Central memory CD4-positive, alpha-beta T cell (primary cell): ENCODE data around the gene OTOF.

Source experiments
- DNase-seq: peaks from one replicate; pipeline ENCODE4 v3.0.0; 2022

OTOF gene

DNA sequence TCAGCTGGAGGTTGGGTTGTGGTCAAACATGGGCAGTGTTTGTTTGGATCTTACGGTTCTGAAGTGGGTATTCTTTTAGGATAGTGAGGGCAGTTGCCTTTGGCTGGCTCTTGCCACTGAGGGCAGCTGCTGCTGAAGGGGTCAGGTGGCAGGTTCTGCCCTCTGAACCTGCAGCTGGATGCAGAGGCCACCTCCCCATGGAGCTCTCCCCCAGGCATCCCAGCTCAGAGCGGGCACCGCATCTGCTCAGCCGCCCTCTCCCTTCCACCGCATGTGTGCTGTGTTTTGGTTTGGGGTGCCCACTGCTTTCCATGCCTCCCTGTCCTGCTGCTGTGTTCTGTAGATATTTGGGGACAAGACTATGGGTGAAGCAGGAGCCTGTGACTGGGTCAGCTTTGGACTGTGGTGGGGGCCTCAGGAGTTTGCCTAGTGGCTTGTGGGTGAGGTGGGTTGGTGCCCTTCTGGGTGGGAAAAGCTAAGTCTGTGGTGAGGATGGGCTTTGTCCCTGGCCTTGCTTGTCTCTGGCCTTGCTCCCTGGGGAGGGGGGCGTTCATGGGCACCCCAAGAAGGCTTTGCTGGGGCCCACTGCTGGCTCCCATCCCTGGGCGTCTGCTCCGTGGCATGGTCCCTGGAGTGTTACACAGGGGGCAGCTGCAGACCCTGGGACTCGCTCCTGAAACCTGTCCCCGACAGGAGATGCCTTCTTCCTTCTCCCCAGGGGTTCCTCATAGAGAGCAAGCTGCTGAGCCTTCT lies 28.5 kb downstream of the OTOF start:
- no peak for DNase-seq

DNA sequence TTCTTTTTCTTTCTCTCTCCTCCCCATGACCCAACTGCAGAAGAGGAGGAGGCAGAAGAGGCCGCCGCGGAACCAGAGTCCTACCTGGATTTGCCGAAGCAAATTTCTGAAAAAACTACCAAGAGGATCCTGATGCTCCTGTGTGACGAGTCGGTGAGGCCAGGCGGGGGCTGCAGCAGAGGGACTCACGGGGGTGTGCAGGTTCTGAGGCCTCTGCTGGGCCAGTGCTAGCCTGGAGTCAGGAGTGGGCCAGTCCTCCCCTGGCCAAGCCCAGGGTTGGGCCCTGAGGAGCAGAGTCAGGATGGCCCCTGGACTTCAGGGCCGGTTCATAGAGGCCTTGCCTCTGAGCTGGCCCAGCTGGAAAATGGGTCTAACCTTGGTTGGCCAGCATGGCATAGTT lies 29.3 kb downstream of the OTOF start:
- no peak for DNase-seq

DNA sequence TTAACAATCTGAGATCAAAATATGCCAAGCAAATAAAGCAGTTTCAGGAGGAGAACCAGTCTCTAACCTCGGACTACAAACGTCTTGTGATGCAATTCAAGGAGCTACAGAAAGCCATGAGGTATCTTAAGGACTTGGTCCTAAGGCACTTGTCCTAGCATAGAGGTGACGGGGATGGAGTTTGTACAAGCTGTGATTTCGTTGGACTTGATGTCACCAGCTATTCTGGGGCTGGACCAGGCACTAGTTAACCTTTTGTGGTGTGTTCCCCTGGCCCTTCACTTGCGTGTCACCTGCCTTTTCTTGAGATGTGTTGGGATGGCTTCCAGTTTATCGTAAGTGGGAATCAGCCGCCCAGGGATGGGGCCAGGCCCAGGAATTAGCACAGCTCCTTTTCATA lies 33.7 kb downstream of the OTOF start:
- no peak for DNase-seq

GRCh38 chr2:26442707-26443106 lies 35.2 kb downstream of the OTOF start:
- DNase-seq: no peak

GRCh38 chr2:26442301-26442700 lies 35.6 kb downstream of the OTOF start:
- DNase-seq: no peak

DNA sequence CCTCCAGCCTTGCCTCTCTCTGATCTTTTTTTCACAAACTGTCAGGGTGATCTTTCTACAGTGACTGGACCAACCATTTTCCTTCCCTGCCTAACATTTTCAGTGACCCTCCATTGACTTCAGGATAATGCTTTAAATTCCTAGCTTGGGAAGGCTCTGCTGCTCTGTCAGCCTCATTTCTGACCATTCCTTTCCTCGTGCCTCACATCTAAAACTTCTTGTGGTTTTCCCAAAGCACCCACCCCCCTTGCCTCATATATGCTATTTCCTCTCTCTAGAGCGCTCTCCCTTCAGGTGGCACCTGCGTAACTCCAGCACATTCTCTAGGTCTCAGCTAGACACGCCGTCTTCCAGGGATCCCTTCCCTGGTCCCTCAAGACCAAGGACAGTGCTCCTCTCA lies 39.0 kb downstream of the OTOF start:
- no peak for DNase-seq

GRCh38 chr2:26438526-26438925 lies 39.4 kb downstream of the OTOF start:
- no peak for DNase-seq

GRCh38 chr2:26435106-26435505 lies 42.8 kb downstream of the OTOF start:
- no peak for DNase-seq

DNA sequence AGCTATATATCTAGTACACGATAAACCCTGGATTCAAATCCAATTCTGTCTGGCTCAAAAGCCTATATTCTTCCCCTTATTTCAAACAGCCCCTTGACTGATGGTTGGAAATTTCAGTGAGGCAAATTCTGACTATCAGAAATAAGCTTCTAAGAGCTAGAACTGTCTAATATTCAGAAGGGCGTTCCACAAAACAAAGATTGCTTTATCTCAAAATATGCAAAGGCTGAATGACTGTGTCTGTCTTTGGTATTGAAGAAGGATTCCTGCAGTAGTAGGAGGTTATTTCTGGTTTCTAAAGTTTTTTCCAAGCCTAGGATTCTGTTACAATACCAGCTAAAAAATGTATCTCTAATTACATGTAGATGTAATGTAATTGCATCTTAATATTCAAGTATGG lies 45.1 kb downstream of the OTOF start:
- DNase-seq: no peak

GRCh38 chr2:26432363-26432762 lies 45.6 kb downstream of the OTOF start:
- DNase-seq: no peak

GRCh38 chr2:26430826-26431225 lies 47.1 kb downstream of the OTOF start:
- no peak for DNase-seq

DNA sequence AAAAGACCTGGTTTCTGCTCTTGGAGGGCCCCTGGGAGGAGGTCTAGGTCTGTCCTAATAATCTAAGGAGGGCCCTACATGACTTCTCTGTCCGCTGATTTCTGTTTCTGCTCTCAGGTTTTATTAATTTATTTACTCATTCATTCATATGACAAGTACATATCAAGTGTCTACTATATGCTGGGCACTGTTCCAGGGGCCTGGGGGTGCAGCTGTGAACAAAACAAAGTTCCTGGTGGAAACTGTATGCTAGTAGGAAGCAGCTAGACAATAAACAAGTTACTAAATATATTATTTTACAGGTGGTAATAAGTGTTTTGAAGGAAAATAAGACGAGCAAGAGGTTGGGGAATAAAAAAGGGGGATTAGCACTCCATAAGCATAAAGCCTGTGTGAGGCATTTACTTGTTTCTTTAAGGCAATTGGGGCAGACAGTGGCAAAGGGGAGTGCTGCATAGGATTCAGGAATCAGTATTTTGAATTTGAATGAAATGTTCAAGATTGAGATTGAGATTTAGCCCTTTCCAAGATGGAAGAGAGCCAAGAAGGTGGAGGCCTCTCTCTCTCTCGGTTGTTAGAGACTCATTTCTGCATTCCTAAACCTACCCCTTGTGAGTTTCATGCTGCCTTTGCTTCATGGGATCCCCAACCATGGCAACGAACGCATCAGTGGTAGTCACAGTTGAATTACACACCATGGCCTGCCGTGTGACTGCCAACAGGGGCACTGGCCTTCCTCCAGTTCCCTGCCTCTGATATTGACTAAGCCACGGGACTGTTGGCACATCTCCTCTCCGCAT lies 47.9 kb downstream of the OTOF start:
- DNase-seq: no peak

- no peak for DNase-seq
Measured at GRCh38 chr2:26428846-26429245, 49.1 kb downstream of the OTOF start.

DNA sequence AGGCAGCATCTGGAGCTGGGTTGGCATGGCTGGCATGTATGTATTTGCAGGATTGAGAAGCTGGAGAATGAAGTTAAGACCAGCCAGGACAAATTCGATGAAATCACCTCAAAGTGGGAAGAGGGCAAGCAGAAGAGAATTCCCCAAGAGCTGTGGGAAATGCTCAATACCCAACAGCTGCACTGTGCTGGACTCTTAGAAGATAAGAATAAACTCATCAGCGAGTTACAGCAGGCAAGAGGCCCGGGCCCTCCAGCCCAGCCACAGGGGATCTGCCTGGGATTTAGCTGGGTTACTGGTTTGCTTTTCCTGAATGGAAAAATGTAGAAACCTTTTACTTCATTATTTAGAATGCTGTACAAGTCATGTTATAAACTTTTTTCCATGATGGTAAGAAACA lies 53.7 kb downstream of the OTOF start:
- DNase-seq: no peak

DNA sequence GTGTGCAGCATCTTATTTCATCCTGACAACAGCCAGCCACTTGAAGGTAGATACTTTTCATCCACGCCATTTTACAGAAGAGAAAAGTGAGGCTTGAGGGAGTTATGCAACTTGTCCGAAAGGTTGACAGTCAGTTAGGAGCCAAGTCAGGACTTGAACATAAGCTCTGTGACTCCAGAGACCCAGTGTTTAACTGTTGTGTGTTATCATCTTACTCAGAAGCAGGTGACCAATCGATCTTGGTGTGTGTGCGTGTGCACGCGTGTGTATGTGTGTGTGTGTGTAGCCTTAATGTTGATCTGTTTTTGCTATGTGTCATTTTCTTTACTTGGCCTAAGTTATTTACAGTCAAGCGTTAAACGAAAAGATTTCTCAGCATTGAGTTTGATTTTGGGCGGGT lies 54.2 kb downstream of the OTOF start:
- no peak for DNase-seq

GRCh38 chr2:26422947-26423629 lies 54.8 kb downstream of the OTOF start:
- DNase-seq: no peak

- no peak for DNase-seq
Measured at GRCh38 chr2:26421961-26422360, 56.0 kb downstream of the OTOF start.

DNA sequence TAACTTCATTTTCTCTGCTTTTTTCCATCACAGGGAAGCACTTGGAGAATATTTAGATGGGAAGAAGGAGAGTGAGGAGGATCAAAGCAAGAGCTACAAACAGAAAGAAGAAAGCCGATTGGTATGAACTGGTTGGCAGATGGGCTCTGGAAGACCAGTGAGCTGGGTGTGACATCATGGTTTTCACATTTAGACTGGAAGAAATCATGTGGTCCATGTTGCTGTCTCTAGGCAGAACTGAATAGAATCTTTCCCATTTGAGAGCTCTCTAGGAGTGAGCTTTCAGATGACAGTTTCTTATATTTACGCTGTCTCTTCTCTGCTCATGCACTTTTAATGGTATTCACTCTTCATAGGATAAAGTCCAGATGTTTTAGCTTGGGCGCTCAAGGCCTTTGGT lies 63.6 kb downstream of the OTOF start:
- no peak for DNase-seq

DNA sequence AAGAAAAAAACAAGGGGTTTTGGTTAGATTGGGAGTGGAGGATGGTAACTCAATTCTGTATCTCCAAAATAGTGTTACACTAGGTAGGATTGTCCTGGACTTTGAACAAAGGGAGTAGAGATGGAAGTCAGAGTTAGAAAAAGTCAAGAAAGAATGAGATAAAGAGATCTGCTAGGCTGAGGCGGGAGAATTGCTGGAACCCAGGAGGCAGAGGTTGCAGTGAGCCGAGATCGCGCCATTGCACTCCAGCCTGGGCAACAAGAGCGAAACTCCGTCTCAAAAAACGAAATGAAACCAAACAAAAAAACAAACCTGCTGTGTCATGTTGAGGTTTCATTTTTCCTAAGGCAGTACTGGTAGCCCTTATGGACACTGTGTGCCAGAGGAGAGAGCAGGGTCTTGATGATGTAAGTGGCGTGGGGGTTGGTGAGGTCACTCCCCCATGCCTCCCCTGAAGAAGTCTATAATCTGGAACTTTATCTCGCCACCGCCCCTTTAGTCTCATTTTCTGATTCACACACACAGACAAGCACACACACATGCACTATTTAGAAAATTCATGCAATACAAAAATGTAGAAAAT lies 65.7 kb downstream of the OTOF start:
- no peak for DNase-seq

DNA sequence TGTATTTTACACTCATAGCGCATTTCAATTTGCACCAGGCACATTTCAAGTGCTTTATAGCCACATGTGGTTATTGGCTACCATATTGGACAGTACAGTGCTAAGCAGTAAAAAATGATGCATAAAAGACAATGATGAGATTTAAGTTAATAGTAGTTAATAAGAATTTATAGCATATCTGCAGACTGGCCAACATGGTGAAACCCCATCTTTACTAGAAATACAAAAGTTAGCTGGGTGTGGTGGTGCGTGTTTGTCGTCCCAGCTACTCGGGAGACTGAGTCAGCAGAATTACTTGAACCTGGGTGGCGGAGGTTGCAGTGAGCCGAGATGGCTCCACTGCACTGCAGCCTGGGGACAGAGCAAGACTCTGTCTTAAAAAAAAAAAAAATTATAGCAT lies 66.5 kb downstream of the OTOF start:
- DNase-seq: no peak

- no peak for DNase-seq
Measured at GRCh38 chr2:26410764-26411243, 67.1 kb downstream of the OTOF start.

DNA sequence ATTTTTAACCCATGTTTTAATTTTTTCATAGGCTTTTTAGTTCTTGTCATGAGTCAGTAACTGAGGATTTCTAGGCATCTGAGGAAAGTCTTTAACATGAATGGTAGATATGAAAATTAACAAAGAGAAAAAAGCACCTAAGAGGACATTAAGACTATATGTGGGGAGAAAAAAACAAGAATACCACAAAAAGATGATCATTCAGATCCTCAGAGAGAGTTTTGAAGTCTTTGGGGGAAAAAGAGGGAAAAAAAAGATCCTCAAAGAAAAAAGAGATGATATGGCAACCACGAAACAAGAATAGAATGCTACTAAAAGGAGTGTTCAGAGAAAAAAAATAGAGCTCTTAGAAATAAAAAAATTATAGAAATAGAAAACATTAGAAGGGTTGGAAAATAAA lies 68.1 kb downstream of the OTOF start:
- DNase-seq: no peak

DNA sequence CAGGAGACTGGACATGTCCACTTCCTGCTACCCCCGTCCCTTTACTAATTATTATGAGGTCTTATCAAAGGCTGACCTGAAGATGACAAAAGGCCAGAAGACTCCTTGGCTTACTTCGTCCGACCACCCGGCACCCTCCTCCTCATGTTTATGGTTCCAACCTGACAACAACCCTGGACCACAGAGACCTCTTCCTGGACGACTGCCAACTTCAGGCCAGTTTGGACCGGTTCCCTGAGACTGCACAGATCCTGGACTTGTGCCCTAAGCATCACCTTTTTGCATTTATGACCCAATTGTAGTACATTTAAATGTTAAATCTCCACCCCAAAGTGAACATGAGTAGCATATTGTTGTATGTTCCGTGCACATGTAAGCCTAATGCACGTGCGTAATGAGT lies 70.4 kb downstream of the OTOF start:
- no peak for DNase-seq
